Spleen (tissue), 11 donors: ENCODE data around the gene TPST1. TPM values are rescaled to one million over a fixed set of nuclear protein-coding genes. Genes with fewer than 3 reads are reported as not detected.

ENCODE experiments used
- DNase-seq: peaks from one replicate; pipeline ENCODE4 v3.0.0-alpha.2; 2020
- H3K27ac ChIP-seq, 8 donors: fragments of 200-600 bp; sonication (generic) in 7 of 8; 1 replicate in 4 of 8; 2 replicates in 4 of 8; pipeline versions ENCODE4 v1.5.0 to v1.8.0; 2016 to 2021; ENCODE audit warnings: inconsistent platforms in 4 of 8, mild to moderate bottlenecking in 4 of 8, moderate library complexity in 1 of 8
- H3K27me3 ChIP-seq, 7 donors: fragments of 200-600 bp; sonication (generic) in 6 of 7; replicated peaks in 1 of 7; 1 replicate in 4 of 7; 2 replicates in 3 of 7; pipeline versions ENCODE4 v1.5.0 to v1.8.0; 2016 to 2021; ENCODE audit warnings: inconsistent platforms in 3 of 7, mild to moderate bottlenecking in 1 of 7
- H3K36me3 ChIP-seq, 6 donors: fragments of 200-600 bp; sonication (generic) in 5 of 6; 1 replicate in 4 of 6; 2 replicates in 2 of 6; pipeline versions ENCODE4 v1.5.0 to v1.8.0; 2016 to 2021; ENCODE audit warnings: inconsistent platforms in 2 of 6
- H3K4me1 ChIP-seq, 6 donors: fragments of 200-600 bp; sonication (generic) in 5 of 6; 1 replicate in 3 of 6; 2 replicates in 3 of 6; pipeline versions ENCODE4 v1.5.0 to v1.8.0; 2016 to 2021; ENCODE audit warnings: inconsistent platforms in 3 of 6
- H3K4me3 ChIP-seq, 8 donors: fragments of 200-600 bp; sonication (generic) in 7 of 8; 1 replicate in 4 of 8; 2 replicates in 4 of 8; pipeline versions ENCODE4 v1.5.0 to v1.8.0; 2016 to 2021; ENCODE audit warnings: inconsistent platforms in 4 of 8, mild to moderate bottlenecking in 4 of 8, moderate library complexity in 2 of 8
- H3K9me3 ChIP-seq, 8 donors: fragments of 200-600 bp; sonication (generic) in 7 of 8; 1 replicate in 4 of 8; 2 replicates in 4 of 8; pipeline versions ENCODE4 v1.5.0 to v1.8.0; 2016 to 2021; ENCODE audit warnings: inconsistent platforms in 4 of 8
- CTCF ChIP-seq, 11 experiments: fragments of 200-600 bp in 7 of 11; fragments of 450-650 bp in 4 of 11; sonication (generic) in 4 of 11; IDR thresholded peaks in 8 of 11; conservative IDR thresholded peaks in 3 of 11; 1 replicate in 7 of 11; 2 replicates in 4 of 11; pipeline versions ENCODE4 v1.4.0 to v1.8.0; 2016 to 2021; ENCODE audit warnings: antibody characterized with exemption in 11 of 11, inconsistent platforms in 4 of 11, mild to moderate bottlenecking in 1 of 11
- POLR2A ChIP-seq, 3 donors: fragments of 450-650 bp; IDR thresholded peaks; one replicate each; pipeline ENCODE4 v1.5.1; 2017; ENCODE audit warnings: antibody characterized with exemption in 3 of 3, mild to moderate bottlenecking in 1 of 3
- POLR2AphosphoS5 ChIP-seq, 3 donors: sonication (generic); formaldehyde crosslinking; IDR thresholded peaks; one replicate each; pipeline ENCODE4 v1.5.1; 2017; ENCODE audit warnings: antibody characterized with exemption in 3 of 3
- WGBS, 5 donors: extraction: QIAGEN DNeasy Blood & Tissue Kit in 3 of 5; methylation state at CpG; one replicate each; pipeline versions ENCODE4 v1.1.5 to v1.1.7; 2013 to 2018; 5-methylcytosine and 5-hydroxymethylcytosine counted together
- intact Hi-C: fragments of 100-400 bp; cut with DNase I; formaldehyde crosslinking; loops from one replicate; pipeline ENCODE4 v1.15.0; 2023; ENCODE audit warnings: low total_unique reads
- polyA plus RNA-seq, 3 donors: library from polyadenylated mRNA; stranded (reverse); fragments of 200-250 nt; gene quantifications; one replicate each; pipeline ENCODE4 v1.2.1, GENCODE V29; 2013
- total RNA-seq, 7 donors: library from RNA; depleted of rRNA in 3 of 7; stranded (reverse); fragments of >200 nt in 3 of 7; fragmentation: NEBNext Ultra II Directional in 4 of 7; extraction: Animal tissue kit (Norgen Biotek cat#: 25700) in 4 of 7; gene quantifications; one replicate each; pipeline versions ENCODE4 v1.1.0 to v1.2.1, GENCODE V29; 2016 to 2021
- donor health status: healthy with polysubstance abuse.
- donor health status: DM: no; HTN: no; CAD: no; lungs with moderate emphysema.
- donor health status: DM: no; HTN: no; CAD: no.
- donor health status: Bipolar disorder and iron deficiency.
- donor health status: healthy.
- donor health status: DM: no; HTN: no; CAD: no.
- donor health status: DM: yes; HTN: yes; CAD: no.

The TPST1 gene
- total and polyA plus RNA-seq, 10 donors: 4.8 to 58.5 (median 27.1) TPM

DNA sequence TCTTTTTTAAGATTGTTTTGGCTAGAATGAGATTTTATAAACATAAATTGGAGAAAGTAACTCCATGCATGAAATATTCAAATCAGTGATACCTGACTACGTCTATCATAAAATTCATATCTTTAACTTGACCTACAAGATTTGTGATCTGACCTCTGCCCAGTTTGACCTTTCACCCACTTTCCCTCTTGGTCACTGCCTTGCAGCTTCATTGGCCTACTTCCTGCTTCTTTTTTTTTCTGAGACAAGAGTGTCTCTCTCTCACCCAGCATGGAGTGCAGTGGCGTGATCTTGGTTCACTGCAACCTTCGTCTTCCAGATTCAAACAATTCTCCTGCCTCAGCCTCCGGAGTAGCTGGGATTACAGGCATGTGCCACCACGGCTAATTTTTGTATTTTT lies 28.5 kb downstream of the TPST1 start:
- H3K27me3 ChIP-seq: no peaks in the 10 kb centered on the region
- intact Hi-C loops: no loop called here
- TF ChIP-seq POLR2AphosphoS5 (IDR thresholded peaks at IDR 0.05) (no peak), POLR2A (IDR thresholded peaks at IDR 0.05) (no peak), CTCF (IDR thresholded peaks at IDR 0.05 in 8 of 11, conservative IDR thresholded peaks at IDR 0.05 in 3 of 11) (no peak)
- no peak overlapping the region for H3K4me3 ChIP-seq
- peaks cover 0 to 26% (median 0%) of the 10 kb centered on the region in 6 donors for H3K4me1 ChIP-seq
- DNase-seq: no peak
- H3K36me3 ChIP-seq: peaks cover 0 to 17% (median 0%) of the 10 kb centered on the region in 6 donors
- H3K27ac ChIP-seq: no peak overlapping the region
- 83 to 90% (median 87%) methylated on average over 5 of the region's 5 CpGs for WGBS, 5 donors
- H3K9me3 ChIP-seq: peaks cover 0 to 20% (median 14%) of the 10 kb centered on the region in 8 donors

- H3K4me1 ChIP-seq: peaks cover 0 to 26% (median 0%) of the 10 kb centered on the region in 6 donors
- peaks cover 0 to 12% (median 8%) of the 10 kb centered on the region in 8 donors for H3K9me3 ChIP-seq
- 80 to 91% (median 81%) methylated on average over 2 of the region's 2 CpGs for WGBS, 5 donors
- H3K36me3 ChIP-seq: peaks cover 0 to 11% (median 0%) of the 10 kb centered on the region in 6 donors
- no peak overlapping the region for H3K4me3 ChIP-seq
- no peaks in the 10 kb centered on the region for H3K27me3 ChIP-seq
- H3K27ac ChIP-seq: no peak overlapping the region
- intact Hi-C loops: no loop called here
- TF ChIP-seq CTCF (IDR thresholded peaks at IDR 0.05 in 8 of 11, conservative IDR thresholded peaks at IDR 0.05 in 3 of 11) (no peak), POLR2A (IDR thresholded peaks at IDR 0.05) (no peak), POLR2AphosphoS5 (IDR thresholded peaks at IDR 0.05) (no peak)
- DNase-seq: no peak
Measured at GRCh38 chr7:66236713-66237303, 31.7 kb downstream of the TPST1 start.

GRCh38 chr7:66237906-66238772 lies 33.0 kb downstream of the TPST1 start:
- Histone ChIP-seq H3K9me3 (no peaks in the 10 kb centered on the region), H3K4me3 (no peak overlapping the region), H3K27ac (no peak overlapping the region), H3K27me3 (no peaks in the 10 kb centered on the region), H3K4me1 (peaks cover 0 to 25% (median 0%) of the 10 kb centered on the region in 6 donors), H3K36me3 (peaks cover 0 to 11% (median 0%) of the 10 kb centered on the region in 6 donors)
- no peak for DNase-seq
- WGBS, 5 donors: 74 to 87% (median 85%) methylated on average over 6 of the region's 6 CpGs
- intact Hi-C loops: no loop called here
- no peak for TF ChIP-seq CTCF (IDR thresholded peaks at IDR 0.05 in 8 of 11, conservative IDR thresholded peaks at IDR 0.05 in 3 of 11)
- no peak for TF ChIP-seq POLR2AphosphoS5 (IDR thresholded peaks at IDR 0.05)
- TF ChIP-seq POLR2A (IDR thresholded peaks at IDR 0.05): no peak
